A549 treated with AZD9567 at 1 μM for 4 hours (cell line): Measurements from ENCODE around the gene ABCA5. TPM values are rescaled to one million over a fixed set of nuclear protein-coding genes. Genes with fewer than 3 reads are reported as not detected.

ENCODE experiments used
- total RNA-seq: library from RNA; stranded (reverse); fragments of 200-300 nt; extraction: Qiagen RNA extraction; gene quantifications from 5 replicates; pipeline ENCODE4 v1.2.3, GENCODE V29; 2022; ENCODE audit not compliant: insufficient read depth

Gene ABCA5, protein sequence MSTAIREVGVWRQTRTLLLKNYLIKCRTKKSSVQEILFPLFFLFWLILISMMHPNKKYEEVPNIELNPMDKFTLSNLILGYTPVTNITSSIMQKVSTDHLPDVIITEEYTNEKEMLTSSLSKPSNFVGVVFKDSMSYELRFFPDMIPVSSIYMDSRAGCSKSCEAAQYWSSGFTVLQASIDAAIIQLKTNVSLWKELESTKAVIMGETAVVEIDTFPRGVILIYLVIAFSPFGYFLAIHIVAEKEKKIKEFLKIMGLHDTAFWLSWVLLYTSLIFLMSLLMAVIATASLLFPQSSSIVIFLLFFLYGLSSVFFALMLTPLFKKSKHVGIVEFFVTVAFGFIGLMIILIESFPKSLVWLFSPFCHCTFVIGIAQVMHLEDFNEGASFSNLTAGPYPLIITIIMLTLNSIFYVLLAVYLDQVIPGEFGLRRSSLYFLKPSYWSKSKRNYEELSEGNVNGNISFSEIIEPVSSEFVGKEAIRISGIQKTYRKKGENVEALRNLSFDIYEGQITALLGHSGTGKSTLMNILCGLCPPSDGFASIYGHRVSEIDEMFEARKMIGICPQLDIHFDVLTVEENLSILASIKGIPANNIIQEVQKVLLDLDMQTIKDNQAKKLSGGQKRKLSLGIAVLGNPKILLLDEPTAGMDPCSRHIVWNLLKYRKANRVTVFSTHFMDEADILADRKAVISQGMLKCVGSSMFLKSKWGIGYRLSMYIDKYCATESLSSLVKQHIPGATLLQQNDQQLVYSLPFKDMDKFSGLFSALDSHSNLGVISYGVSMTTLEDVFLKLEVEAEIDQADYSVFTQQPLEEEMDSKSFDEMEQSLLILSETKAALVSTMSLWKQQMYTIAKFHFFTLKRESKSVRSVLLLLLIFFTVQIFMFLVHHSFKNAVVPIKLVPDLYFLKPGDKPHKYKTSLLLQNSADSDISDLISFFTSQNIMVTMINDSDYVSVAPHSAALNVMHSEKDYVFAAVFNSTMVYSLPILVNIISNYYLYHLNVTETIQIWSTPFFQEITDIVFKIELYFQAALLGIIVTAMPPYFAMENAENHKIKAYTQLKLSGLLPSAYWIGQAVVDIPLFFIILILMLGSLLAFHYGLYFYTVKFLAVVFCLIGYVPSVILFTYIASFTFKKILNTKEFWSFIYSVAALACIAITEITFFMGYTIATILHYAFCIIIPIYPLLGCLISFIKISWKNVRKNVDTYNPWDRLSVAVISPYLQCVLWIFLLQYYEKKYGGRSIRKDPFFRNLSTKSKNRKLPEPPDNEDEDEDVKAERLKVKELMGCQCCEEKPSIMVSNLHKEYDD (N-terminal part only)
- 2.2 to 7.3 TPM (median 2.6 TPM) in 5 replicates for total RNA-seq

DNA sequence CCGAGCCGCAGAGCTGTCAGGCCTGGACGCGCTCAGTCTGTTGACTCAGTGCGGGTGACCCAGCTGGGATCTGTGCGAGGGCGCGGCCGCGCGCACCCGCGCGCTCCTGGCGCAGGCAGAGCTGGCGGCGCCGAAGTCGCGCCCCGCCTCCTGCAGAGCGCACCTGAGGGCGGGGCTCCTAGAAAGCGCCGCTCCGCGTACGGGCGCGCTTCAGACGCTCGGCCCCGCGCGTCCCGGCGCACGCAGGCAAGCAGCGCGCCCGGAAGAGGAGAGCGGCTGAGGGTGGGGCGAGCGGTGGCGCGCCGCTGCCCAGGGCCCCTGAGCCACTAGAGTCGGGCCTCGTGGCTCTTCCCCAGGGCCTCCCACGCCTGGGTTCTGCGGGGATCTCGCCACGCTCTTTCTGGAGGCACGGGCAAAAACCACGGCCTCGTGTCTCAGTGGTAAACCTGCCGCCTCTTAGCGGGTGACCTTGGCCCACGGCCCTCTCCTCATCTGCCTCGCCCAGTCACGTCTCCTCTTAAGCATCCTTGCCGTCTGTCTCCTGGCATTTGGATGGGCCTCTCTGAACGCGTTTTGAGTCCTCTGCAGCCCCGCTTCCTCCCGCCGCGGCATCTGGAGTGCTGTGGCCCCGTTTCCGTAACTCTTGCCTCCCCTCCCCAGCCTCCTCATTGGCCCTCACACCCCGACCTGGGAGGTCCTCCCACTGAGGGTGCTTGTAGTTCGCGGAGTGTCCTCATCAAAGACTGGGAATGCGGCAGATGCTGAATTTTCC lies at the start of gene ABCA5:
ABCA5 (minus strand) TSS at position 74 of the 772 bp plus-strand sequence. CDS start 12,718 bp downstream, outside the sequence.

DNA sequence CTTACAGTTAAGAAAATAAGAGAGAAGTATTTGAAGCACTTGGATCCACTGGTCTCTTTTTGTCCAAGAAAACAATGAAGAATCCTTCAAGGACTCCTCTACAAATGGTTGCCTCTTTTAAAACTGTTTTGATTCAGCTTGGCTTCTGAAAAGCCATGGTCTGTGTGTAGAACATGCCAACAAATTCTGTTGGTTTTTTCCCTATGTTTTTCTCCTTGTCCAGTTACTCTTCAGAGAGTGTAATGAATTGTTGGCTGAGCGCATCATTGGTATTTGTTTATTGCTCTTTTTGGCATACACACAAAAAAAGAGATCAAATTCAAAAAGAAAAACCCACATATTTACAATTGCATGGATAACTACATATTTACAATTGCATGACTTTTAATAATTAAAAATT lies 98.4 kb downstream of the ABCA5 start, which contains the start of gene ABCA10:
ABCA10 (minus strand) TSS at position 249 of the 400 bp plus-strand sequence. CDS start 3,466 bp downstream, outside the sequence.

Other genes starting within 250 kb of the ABCA5 start
- gene ABCA6, start 185.2 kb downstream of the ABCA5 start, total RNA-seq = 0.03 TPM in 1 of 5 replicates, not detected in the others
- gene ABCA10, start 98.3 kb downstream of the ABCA5 start, total RNA-seq = 0.07 to 0.24 TPM (median 0.18 TPM) in 4 of 5 replicates, not detected in the other
- 6.0 to 8.1 TPM (median 6.5 TPM) in 5 replicates for gene MAP2K6, start 87.6 kb upstream of the ABCA5 start, total RNA-seq